Endothelial cell of umbilical vein (primary cell): Measurements from ENCODE around the gene PUDP. TPM values are rescaled to one million over a fixed set of nuclear protein-coding genes. Genes with fewer than 3 reads are reported as not detected.

Experiments
- BruUV-seq: library from RNA; stranded (reverse); fragments of 400-500 nt; replicated peaks from 2 replicates; lab custom pipeline; 2021; lab: Mats Ljungman, UMichigan
- CTCF ChIA-PET: fragments of 300-600, 350-600 bp; sonication (Branson Sonifier 250); formaldehyde crosslinking; loops from one replicate; lab custom pipeline; 2021; ENCODE audit warnings: antibody characterized with exemption, inconsistent platforms; lab: Charles Lee
- POLR2A ChIA-PET: fragments of 300-600, 350-600 bp; sonication (Branson Sonifier 250); formaldehyde crosslinking; loops from one replicate; lab custom pipeline; 2021; ENCODE audit warnings: antibody characterized with exemption, inconsistent platforms; lab: Charles Lee
- DNase-seq: peaks from one replicate; pipeline ENCODE4 v3.0.0-alpha.2; 2011; ENCODE audit warnings: low read depth, low spot score
- FAIRE-seq: peaks from 2 replicates; lab custom pipeline; 2011; peaks lifted over from hg19 to GRCh38; lab: Jason Lieb, UNC
- H2AFZ ChIP-seq: 2 replicates; pipeline ENCODE4 v1.6.0; 2012; ENCODE audit warnings: low read depth, low read length, control low read depth, inconsistent platforms
- H3K27ac ChIP-seq: 2 replicates; pipeline ENCODE4 v1.5.1; 2011; ENCODE audit warnings: low read depth, mild to moderate bottlenecking, control low read depth, low read length, moderate library complexity; ENCODE audit not compliant: insufficient read depth
- H3K27me3 ChIP-seq, 2 experiments: 2 replicates each; pipeline versions ENCODE4 v1.6.0 to v1.6.1; 2011; ENCODE audit warnings: low read length in 2 of 2, mixed read lengths in 1 of 2; ENCODE audit not compliant: control insufficient read depth in 2 of 2, insufficient read depth in 2 of 2
- H3K36me3 ChIP-seq, 2 experiments: 2 replicates in 1 of 2; 3 replicates in 1 of 2; pipeline ENCODE4 v1.5.1; 2011; ENCODE audit warnings: low read length in 2 of 2, mild to moderate bottlenecking in 1 of 2, moderate library complexity in 1 of 2; ENCODE audit not compliant: control insufficient read depth in 2 of 2, insufficient read depth in 2 of 2; ENCODE audit errors: extremely low read depth in 1 of 2
- H3K4me1 ChIP-seq: 3 replicates; pipeline ENCODE4 v1.5.1; 2011; ENCODE audit warnings: mild to moderate bottlenecking, low read length; ENCODE audit not compliant: control insufficient read depth, insufficient read depth; ENCODE audit errors: extremely low read depth
- H3K4me2 ChIP-seq: 2 replicates; pipeline ENCODE4 v1.6.1; 2011; ENCODE audit warnings: low read length, control low read depth, mixed read lengths; ENCODE audit not compliant: insufficient read depth
- H3K4me3 ChIP-seq, 3 experiments: fragments of 200-600 bp in 1 of 3; sonication (generic), shearing (Covaris generic) in 1 of 3; replicated peaks in 1 of 3; 2 replicates each; pipeline ENCODE4 v1.5.1; 2011 to 2016; ENCODE audit warnings: control low read depth in 3 of 3, low read length in 3 of 3, mild to moderate bottlenecking in 2 of 3, inconsistent platforms in 1 of 3, low read depth in 1 of 3, moderate library complexity in 1 of 3; ENCODE audit not compliant: insufficient read depth in 1 of 3
- H3K79me2 ChIP-seq: 2 replicates; pipeline ENCODE4 v1.6.0; 2012; ENCODE audit warnings: low read length, inconsistent platforms; ENCODE audit not compliant: control insufficient read depth, insufficient read depth
- H3K9ac ChIP-seq: replicated peaks from 2 replicates; pipeline ENCODE3; 2011; ENCODE audit warnings: low read length, control low read depth; ENCODE audit not compliant: insufficient read depth; ENCODE audit errors: extremely low read depth
- H3K9me1 ChIP-seq: replicated peaks from 3 replicates; pipeline ENCODE4 v1.6.0; 2011; ENCODE audit warnings: mild to moderate bottlenecking, low read length; ENCODE audit not compliant: control insufficient read depth, insufficient read depth; ENCODE audit errors: extremely low read depth
- H3K9me3 ChIP-seq: replicated peaks from 2 replicates; pipeline ENCODE4 v1.5.1; 2012; ENCODE audit warnings: low read length, inconsistent platforms; ENCODE audit not compliant: control insufficient read depth, insufficient read depth
- H4K20me1 ChIP-seq: replicated peaks from 2 replicates; pipeline ENCODE3; 2011; ENCODE audit warnings: mild to moderate bottlenecking, low read length; ENCODE audit not compliant: control insufficient read depth, insufficient read depth; ENCODE audit errors: extremely low read depth
- CTCF ChIP-seq, 2 donors: IDR thresholded peaks; 1 replicate in 1 of 2; 2 replicates in 1 of 2; pipeline ENCODE4 v1.5.1; 2011; ENCODE audit warnings: low read length in 2 of 2, mild to moderate bottlenecking in 2 of 2, moderate library complexity in 2 of 2, control low read depth in 1 of 2, inconsistent platforms in 1 of 2, low read depth in 1 of 2; ENCODE audit not compliant: insufficient read depth in 1 of 2; ENCODE audit errors: extremely low read depth in 1 of 2
- EZH2 ChIP-seq: IDR thresholded peaks from 2 replicates; pipeline ENCODE4 v1.6.1; 2012; ENCODE audit warnings: borderline replicate concordance, low read depth, mild to moderate bottlenecking, moderate library complexity, low read length, inconsistent platforms; ENCODE audit not compliant: severe bottlenecking
- FOS ChIP-seq: IDR thresholded peaks from 2 replicates; pipeline ENCODE4 v1.6.1; 2011; ENCODE audit warnings: mild to moderate bottlenecking, low read length, moderate library complexity, borderline replicate concordance; ENCODE audit not compliant: insufficient read depth
- GATA2 ChIP-seq: IDR thresholded peaks from 2 replicates; pipeline ENCODE4 v1.7.0; 2011; ENCODE audit warnings: low read depth, mild to moderate bottlenecking, moderate library complexity, mixed read lengths, low read length; ENCODE audit not compliant: insufficient read length, insufficient read depth
- JUN ChIP-seq: IDR thresholded peaks from 2 replicates; pipeline ENCODE4 v1.6.1; 2011; ENCODE audit warnings: borderline replicate concordance, low read depth; ENCODE audit not compliant: insufficient read length, insufficient read depth
- MAX ChIP-seq: IDR thresholded peaks from 2 replicates; pipeline ENCODE4 v1.6.1; 2011; ENCODE audit not compliant: insufficient read depth, insufficient read length
- MYC ChIP-seq: IDR thresholded peaks from one replicate; pipeline ENCODE4 v1.6.1; 2011; ENCODE audit warnings: mild to moderate bottlenecking, low read depth, low read length
- POLR2A ChIP-seq: IDR thresholded peaks from 2 replicates; pipeline ENCODE4 v1.6.1; 2012; ENCODE audit warnings: low read depth, mild to moderate bottlenecking, control low read depth, low read length
- POLR2AphosphoS5 ChIP-seq: IDR thresholded peaks from 2 replicates; pipeline ENCODE4 v1.6.1; 2012; ENCODE audit warnings: low read depth, mild to moderate bottlenecking, control low read depth, low read length, moderate library complexity; ENCODE audit not compliant: insufficient read depth
- dilution Hi-C: fragments of 300-500 bp; cut with MboI; formaldehyde crosslinking; loops from one replicate; pipeline ENCODE4 v1.15.0; 2019; ENCODE audit warnings: low sequenced_read_pairs; ENCODE audit not compliant: extremely low pct_ligation_motif_present
- intact Hi-C: fragments of 100-400 bp; cut with micrococcal nuclease; formaldehyde crosslinking; loops from one replicate; pipeline ENCODE4 v1.10.0; 2022
- polyA plus RNA-seq, 4 experiments: library from polyadenylated mRNA; depleted of rRNA in 3 of 4; stranded (reverse) in 3 of 4; unstranded in 1 of 4; fragments of >200 nt; gene quantifications; 2 replicates each; pipeline versions ENCODE4 v1.2.1 to v1.2.3, GENCODE V29; 2011 to 2012; ENCODE audit warnings: missing spikeins in 1 of 4
- total RNA-seq: library from RNA; stranded (reverse); gene quantifications from 2 replicates; pipeline ENCODE4 v1.2.3, GENCODE V29; 2021

Gene PUDP
- total and polyA plus RNA-seq, 2 donors (not counting 3 experiments of a cell fraction or from before 2014, with no cell fraction given): 17.3 to 22.5 TPM

GRCh38 chrX:7060444-7060843, 87.5 kb downstream of the PUDP start:
- peaks cover 0 to 5% of the 10 kb centered on the region in 2 experiments for H3K36me3 ChIP-seq
- TF ChIP-seq MYC: no peak
- no peak for TF ChIP-seq FOS
- no peak for TF ChIP-seq GATA2
- TF ChIP-seq POLR2AphosphoS5: no peak
- TF ChIP-seq EZH2: no peak
- TF ChIP-seq JUN: no peak
- no peak for TF ChIP-seq CTCF (IDR thresholded peaks at IDR 0.05; ENCODE audit: extremely low read depth in 1 of 2, insufficient read depth in 1 of 2, low read depth in 1 of 2, low read length in 2 of 2)
- TF ChIP-seq POLR2A: no peak
- no peak for TF ChIP-seq MAX
- H3K9me1 ChIP-seq: no peaks in the 10 kb centered on the region
- no peaks in the 10 kb centered on the region for H3K27me3 ChIP-seq
- H3K4me3 ChIP-seq: no peak overlapping the region
- no peak overlapping the region for H3K4me2 ChIP-seq
- no peaks in the 10 kb centered on the region for H3K4me1 ChIP-seq
- ChIA-PET POLR2A (no interaction called here), CTCF (no interaction called here)
- H4K20me1 ChIP-seq: no peaks in the 10 kb centered on the region
- H3K9ac ChIP-seq: no peak overlapping the region
- no TSS peak for BruUV-seq
- no peak overlapping the region for H2AFZ ChIP-seq
- no peaks in the 10 kb centered on the region for H3K9me3 ChIP-seq
- H3K79me2 ChIP-seq: no peaks in the 10 kb centered on the region
- intact Hi-C loops (no loop called here), dilution Hi-C loops (no loop called here)
- DNase-seq: no peak
- no peak for FAIRE-seq
- H3K27ac ChIP-seq: no peak overlapping the region
